ENCODE measurements around the gene ZNRF1. TPM values are rescaled to one million over a fixed set of nuclear protein-coding genes. Genes with fewer than 3 reads are reported as not detected.

The ZNRF1 gene
- total RNA-seq, 3 donors from 2014 or later, result 12.8 to 27.5 (median 24.4) TPM

- no peak for DNase-seq (ENCODE audit: low spot score in 2 of 2)
- Histone ChIP-seq H3K4me1 (peaks cover 14 to 15% of the 10 kb centered on the region in 2 donors), H3K27ac (no peak overlapping the region), H3K4me3 (no peak overlapping the region), H3K9me3 (no peaks in the 10 kb centered on the region), H3K27me3 (no peaks in the 10 kb centered on the region), H3K36me3 (no peaks in the 10 kb centered on the region)
- intact Hi-C loops (cut with DNase I; ENCODE audit: low total_unique reads), result no loop called here
- TF ChIP-seq CTCF (IDR thresholded peaks at IDR 0.05) (no peak), POLR2A (IDR thresholded peaks at IDR 0.05) (no peak), POLR2AphosphoS5 (IDR thresholded peaks at IDR 0.05) (no peak)
These were observed 94.0 kb downstream of the ZNRF1 start for GRCh38 chr16:75092777-75093176.

- Histone ChIP-seq H3K4me3 (no peak overlapping the region), H3K36me3 (no peaks in the 10 kb centered on the region), H3K4me1 (peaks cover 19 to 22% of the 10 kb centered on the region in 2 donors), H3K9me3 (no peaks in the 10 kb centered on the region), H3K27me3 (no peaks in the 10 kb centered on the region), H3K27ac (no peak overlapping the region)
- DNase-seq (ENCODE audit: low spot score in 2 of 2), result no peak
- intact Hi-C loops (cut with DNase I; ENCODE audit: low total_unique reads), result no loop called here
- no peak for TF ChIP-seq POLR2AphosphoS5 (IDR thresholded peaks at IDR 0.05)
- TF ChIP-seq POLR2A (IDR thresholded peaks at IDR 0.05), result no peak
- no peak for TF ChIP-seq CTCF (IDR thresholded peaks at IDR 0.05)
These were observed 95.0 kb downstream of the ZNRF1 start for GRCh38 chr16:75093598-75094540.

GRCh38 chr16:75095204-75095621 is 96.4 kb downstream of the ZNRF1 start:
- TF ChIP-seq CTCF (IDR thresholded peaks at IDR 0.05) (no peak), POLR2AphosphoS5 (IDR thresholded peaks at IDR 0.05) (no peak), POLR2A (IDR thresholded peaks at IDR 0.05) (no peak)
- Histone ChIP-seq H3K36me3 (no peaks in the 10 kb centered on the region), H3K27ac (peak overlapping the region in 1 of 2 donors; percentile 78), H3K4me1 (peaks cover 22 to 26% of the 10 kb centered on the region in 2 donors), H3K4me3 (no peak overlapping the region), H3K27me3 (no peaks in the 10 kb centered on the region), H3K9me3 (no peaks in the 10 kb centered on the region)
- intact Hi-C loops (cut with DNase I; ENCODE audit: low total_unique reads), result no loop called here
- DNase-seq (ENCODE audit: low spot score in 2 of 2), result no peak

GRCh38 chr16:75096656-75097055 is 97.8 kb downstream of the ZNRF1 start:
- no peaks in the 10 kb centered on the region for H3K9me3 ChIP-seq
- DNase-seq (ENCODE audit: low spot score in 2 of 2), result peak in 1 of 2 donors; percentile 82
- no peaks in the 10 kb centered on the region for H3K27me3 ChIP-seq
- intact Hi-C loops (cut with DNase I; ENCODE audit: low total_unique reads), result no loop called here
- H3K4me1 ChIP-seq, result peaks cover 22 to 26% of the 10 kb centered on the region in 2 donors
- TF ChIP-seq CTCF (IDR thresholded peaks at IDR 0.05), result peak; percentile 71 to 81 (median 78)
- no peak for TF ChIP-seq POLR2A (IDR thresholded peaks at IDR 0.05)
- TF ChIP-seq POLR2AphosphoS5 (IDR thresholded peaks at IDR 0.05), result peak in 2 of 3 donors; percentile 27 to 74
- no peak overlapping the region for H3K4me3 ChIP-seq
- H3K36me3 ChIP-seq, result no peaks in the 10 kb centered on the region
- peak overlapping the region; percentile 78 to 85 for H3K27ac ChIP-seq

GRCh38 chr16:75097191-75097761 is 98.5 kb downstream of the ZNRF1 start:
- peak overlapping the region; percentile 78 to 85 for H3K27ac ChIP-seq
- no peak overlapping the region for H3K4me3 ChIP-seq
- H3K9me3 ChIP-seq, result no peaks in the 10 kb centered on the region
- peaks cover 22 to 26% of the 10 kb centered on the region in 2 donors for H3K4me1 ChIP-seq
- no peaks in the 10 kb centered on the region for H3K27me3 ChIP-seq
- intact Hi-C loops (cut with DNase I; ENCODE audit: low total_unique reads), result no loop called here
- TF ChIP-seq CTCF (IDR thresholded peaks at IDR 0.05), result no peak
- TF ChIP-seq POLR2AphosphoS5 (IDR thresholded peaks at IDR 0.05), result no peak
- no peak for TF ChIP-seq POLR2A (IDR thresholded peaks at IDR 0.05)
- no peak for DNase-seq (ENCODE audit: low spot score in 2 of 2)
- H3K36me3 ChIP-seq, result no peaks in the 10 kb centered on the region

Data from breast epithelium (tissue), 4 donors.